Stimulated activated CD4-positive, alpha-beta T cell treated with anti-CD3 and anti-CD28 coated beads, Interleukin-12 subunit alpha, Interleukin-12 subunit beta, amount 100 ng/mL, for 24 hours (primary cell): Measurements from ENCODE around the gene UQCRH.

Experiments
- DNase-seq, 2 experiments: peaks; one replicate each; pipeline ENCODE4 v3.0.0-alpha.2; 2020; ENCODE audit warnings: low read depth in 2 of 2

UQCRH gene

DNA sequence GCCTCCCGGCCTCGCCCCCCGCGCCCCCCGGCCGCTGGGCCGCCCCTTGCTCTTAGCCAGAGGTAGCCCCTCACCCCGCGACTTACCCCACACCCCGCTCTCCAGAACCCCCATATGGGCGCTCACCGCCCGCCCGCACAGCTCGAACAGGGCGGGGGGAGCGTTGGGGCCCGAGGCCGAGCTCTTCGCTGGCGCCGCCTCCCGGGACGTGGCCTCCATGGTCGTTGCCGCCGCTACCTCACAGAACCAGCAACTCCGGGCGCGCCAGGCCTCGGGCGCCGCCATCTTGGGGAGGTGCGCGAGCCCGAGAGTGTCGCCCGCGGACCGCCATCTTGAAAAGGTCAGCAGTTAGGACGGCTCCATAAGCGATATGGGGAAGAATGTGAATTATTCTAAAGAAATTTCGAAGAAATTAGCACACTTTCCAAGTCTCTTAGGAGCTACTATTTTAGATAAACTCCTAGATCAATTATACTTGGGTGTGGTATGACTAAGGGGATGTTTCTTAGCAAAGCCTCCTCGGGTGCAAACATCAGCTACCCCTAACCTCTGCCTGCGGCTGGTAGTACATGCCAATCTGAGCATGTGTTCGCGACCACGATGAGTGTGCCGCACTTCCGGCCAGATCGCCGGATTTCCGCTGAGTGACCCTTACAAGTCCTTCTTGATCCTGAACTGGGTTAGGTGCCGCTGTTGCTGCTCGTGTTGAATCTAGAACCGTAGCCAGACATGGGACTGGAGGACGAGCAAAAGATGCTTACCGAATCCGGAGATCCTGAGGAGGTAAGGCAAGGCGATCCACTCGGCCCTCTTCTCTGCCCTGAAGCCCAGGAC lies at the start of gene UQCRH, which contains the start of gene LRRC41:
TSS of gene UQCRH (plus strand) at position 661 of the 834 bp plus-strand sequence. CDS start at position 730, 69 bp downstream.
TSS of gene LRRC41 (minus strand) at position 579 of the 834 bp plus-strand sequence. CDS start at position 285, 294 bp downstream.
- peak; percentile 81 to 87 for DNase-seq

DNA sequence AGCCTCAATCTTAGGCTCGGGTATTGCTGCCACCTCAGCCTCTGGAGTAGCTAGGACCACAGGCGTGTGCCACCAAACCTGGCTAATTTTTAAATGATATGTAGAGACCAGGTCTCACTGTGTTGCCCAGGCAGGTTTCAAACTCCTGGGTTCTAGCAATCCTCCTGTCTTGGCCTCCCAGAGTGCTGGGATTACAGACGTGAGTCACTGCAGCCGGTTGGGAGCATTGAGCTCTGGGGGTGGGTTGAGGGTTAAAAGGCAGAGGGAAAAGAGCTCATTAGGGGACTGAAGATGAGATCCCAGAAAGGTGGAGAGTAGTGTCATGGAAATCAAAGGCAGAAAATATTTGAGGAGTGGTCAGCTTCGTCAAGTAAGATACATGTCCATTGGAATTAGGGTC lies 48.8 kb upstream of the UQCRH start:
- no peak for DNase-seq

DNA sequence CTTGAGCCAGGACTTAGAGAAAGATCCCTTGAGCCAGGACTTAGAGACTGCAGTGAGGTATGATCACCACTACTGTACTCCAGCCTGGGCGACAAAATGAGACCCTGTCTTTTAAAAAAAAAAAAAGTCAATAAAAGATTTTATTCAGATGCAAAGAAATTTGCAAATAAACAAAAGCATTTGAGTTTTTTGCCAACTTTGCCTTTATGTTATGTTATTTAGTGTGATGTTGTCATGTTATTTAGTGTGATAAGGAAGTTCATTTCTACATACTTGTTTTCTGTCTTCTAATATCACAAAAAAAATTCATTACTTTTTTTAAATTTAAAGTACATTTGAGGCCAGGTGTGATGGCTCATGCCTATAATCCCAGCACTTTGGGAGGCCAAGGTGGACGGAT lies 47.0 kb upstream of the UQCRH start:
- DNase-seq: no peak

DNA sequence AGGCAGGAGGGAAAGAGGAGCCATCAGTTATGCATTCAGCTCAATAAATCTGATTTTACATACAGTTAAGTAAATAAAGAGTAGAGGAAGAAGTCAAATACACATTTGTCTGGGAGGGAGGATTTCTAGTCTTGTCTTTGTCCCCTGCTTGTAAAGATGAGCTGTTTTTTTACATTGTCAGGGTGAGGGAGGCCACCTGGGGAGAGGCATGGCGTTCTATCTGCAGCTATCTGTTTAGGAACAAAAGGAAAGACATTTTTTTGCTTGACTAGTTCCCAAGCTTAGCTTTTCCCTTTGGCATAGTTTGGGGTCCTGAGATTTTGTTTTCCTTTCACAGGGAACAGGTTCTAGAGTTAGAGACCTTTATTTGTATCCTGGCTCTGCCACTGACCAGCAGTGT lies 41.0 kb upstream of the UQCRH start:
- DNase-seq: no peak

DNA sequence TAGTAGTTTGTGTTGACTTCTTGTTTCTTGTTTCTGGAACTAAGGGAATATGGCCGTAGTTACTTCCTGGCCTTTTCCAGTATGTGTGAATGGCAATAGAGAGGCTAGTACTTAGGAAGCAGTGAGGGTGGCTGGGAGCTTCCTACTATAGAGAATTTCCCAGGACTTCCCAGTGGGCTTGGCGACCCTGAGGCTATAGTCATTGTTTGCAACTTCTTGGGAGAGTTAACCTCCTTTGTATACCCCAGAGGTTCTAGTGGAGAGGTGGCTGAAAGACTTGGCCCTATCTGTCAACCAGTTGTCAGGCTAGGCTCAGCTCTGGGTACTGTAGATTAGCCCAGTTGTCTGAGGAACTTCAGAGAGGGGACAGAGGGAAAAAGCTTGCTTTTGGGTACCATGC lies 40.4 kb upstream of the UQCRH start:
- DNase-seq: no peak

DNA sequence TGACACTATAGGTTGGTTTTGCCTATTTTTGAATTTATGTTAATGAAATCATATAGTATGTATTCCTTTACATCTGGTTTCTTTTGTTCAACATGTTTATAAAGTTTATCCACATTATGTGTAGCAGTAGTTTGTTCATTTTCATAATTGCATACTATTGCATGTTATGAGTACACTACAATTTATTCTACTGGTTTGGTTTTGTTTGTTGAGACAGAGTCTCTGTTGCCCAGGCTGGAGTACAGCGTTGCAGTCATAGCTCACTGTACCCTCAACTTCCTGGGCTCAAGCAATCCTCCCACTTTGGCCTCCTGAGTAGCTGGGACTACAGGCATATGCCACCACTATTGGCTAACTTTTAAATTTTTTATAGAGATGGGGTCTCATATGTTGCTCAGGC lies 34.9 kb upstream of the UQCRH start:
- no peak for DNase-seq

DNA sequence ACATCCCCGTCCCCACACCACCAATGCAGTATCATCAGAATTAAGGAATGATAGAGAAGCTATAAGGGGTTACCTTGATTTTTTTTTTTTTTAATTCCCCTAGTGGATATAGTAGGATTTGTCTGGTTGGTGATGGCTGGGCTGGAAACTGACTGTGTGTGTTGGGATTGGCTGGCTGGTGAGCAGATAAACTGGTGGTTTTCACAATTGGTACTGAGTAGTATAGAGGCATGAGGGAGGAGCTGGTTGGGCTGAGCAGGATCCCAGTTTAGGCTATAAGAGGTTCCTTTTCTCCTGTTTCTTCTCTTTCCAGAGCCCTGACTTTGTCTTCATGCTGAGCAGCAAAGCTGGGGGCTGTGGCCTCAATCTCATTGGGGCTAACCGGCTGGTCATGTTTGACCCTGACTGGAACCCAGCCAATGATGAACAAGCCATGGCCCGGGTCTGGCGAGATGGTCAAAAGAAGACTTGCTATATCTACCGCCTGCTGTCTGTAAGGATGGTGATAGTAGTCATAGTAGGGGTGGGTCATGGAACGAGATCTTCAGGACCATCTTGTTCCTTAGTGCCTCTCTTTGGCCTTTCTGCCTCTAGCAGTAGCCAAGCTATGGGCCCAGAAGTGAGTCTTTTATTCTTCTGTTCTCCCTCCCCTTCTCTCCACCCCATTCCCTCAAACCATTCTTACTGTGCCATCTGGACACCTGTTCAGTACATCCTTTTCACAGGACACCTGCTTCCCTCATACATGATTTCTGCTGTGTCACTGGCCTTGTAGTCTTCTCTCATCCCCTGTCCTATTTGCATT lies 29.1 kb upstream of the UQCRH start:
- no peak for DNase-seq

DNA sequence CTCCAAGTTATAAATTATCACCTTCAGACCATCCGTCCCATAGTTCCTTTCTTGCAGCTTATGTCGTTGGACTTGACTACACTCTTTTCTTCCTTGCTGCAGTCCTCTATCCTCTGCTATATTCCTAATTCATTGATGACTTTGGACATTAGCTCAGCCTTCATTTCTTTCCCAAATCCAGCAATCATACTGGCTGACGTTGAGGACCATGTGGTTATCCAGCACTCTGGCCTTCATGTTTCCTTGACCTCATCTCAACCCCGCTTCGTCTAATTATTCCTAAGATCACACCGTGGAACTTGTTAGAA lies 28.5 kb upstream of the UQCRH start:
- DNase-seq: no peak

DNA sequence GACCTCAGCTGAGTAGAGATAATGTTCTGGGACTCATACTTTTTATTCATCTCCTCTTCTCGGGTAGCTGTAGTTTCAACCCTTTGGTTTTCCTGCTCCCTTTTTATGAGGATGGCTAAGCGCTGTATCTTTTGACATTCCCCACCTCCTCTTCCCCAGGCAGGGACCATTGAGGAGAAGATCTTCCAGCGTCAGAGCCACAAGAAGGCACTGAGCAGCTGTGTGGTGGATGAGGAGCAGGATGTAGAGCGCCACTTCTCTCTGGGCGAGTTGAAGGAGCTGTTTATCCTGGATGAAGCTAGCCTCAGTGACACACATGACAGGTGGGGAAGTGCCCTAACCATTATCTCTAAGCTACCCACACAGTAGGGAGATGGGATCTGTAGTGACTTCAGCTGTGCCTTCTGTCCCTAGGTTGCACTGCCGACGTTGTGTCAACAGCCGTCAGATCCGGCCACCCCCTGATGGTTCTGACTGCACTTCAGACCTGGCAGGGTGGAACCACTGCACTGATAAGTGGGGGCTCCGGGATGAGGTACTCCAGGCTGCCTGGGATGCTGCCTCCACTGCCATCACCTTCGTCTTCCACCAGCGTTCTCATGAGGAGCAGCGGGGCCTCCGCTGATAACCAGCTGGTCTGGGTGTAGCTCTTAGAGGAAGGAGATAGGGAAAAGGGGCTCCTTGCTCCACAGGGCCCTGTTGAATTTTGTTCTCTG lies 25.7 kb upstream of the UQCRH start:
- no peak for DNase-seq

DNA sequence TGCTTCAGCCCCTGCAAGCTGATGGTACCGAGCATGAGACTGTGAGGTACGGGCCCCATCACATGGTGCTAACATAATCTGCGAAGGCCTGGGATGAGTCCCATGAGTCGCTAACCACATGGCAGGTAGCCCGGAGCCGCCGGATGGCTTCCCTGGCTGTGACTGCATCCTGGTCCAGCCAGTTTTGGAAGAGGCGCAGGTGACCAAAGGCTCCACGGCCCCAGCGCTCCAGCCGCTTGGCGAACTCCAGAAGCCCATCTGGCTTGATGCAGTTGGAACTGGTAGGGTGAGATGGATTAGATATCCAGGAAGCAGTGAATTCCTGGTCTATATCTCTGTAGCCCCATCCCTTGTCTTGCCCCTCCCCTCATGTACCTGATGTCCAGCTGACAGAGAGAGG lies 24.7 kb upstream of the UQCRH start:
- no peak for DNase-seq

DNA sequence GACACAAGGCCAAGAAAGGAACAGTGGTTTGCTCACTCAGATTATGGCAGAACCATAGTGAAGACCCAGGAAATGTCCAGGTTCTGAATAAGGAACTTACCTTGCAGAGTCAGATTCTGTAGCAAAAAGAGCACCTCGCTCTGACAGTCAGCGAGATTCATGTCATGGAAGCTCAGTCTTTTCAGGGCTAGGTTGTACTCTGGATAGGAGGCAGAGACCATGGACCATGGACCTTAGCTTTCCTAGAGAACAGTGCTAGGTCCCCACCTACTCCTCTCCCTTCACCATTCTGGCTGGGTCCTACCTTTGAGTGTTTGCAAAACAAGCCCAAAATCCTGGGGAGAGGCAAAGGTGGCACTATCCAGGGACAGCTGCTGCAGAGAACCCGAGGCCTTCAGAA lies 23.4 kb upstream of the UQCRH start:
- DNase-seq: no peak

DNA sequence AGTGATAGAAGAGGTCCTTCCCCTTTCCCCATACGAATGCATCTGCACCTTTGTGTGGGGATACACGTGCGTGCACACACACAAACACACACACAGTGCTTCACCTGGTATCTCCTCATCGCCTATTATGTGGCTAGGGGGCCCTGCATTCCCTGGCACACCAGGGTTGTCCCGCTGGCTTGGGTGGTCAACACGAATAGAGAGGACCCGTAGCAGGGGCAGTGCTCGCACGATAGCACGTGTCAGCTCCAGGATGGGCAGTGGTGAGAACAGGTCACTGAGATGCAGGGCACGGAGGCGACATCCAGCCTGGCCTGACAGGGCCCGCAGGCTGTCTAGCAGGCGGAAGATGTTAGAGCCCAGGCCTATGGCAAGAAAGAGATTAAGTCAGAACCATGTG lies 22.5 kb upstream of the UQCRH start:
- DNase-seq: no peak

DNA sequence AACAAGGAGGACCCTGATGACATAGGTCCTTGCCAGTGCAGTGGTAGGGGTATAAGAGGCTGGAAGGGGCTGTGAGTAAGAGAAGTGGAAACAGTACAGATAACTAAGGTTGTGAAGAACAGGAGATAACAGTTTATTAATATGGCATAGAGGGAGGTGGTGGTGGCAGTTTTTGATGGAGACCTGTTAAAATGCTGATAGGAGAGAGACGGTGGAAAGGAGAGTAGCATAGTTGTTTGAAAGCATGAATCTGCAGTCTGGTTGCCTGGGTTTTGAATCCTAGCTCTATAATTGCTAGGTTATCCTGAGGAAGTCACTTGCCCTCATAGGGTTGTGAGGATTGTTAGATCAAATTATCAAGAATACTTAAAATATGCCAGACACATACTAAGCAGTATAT lies 19.4 kb upstream of the UQCRH start:
- DNase-seq: no peak

DNA sequence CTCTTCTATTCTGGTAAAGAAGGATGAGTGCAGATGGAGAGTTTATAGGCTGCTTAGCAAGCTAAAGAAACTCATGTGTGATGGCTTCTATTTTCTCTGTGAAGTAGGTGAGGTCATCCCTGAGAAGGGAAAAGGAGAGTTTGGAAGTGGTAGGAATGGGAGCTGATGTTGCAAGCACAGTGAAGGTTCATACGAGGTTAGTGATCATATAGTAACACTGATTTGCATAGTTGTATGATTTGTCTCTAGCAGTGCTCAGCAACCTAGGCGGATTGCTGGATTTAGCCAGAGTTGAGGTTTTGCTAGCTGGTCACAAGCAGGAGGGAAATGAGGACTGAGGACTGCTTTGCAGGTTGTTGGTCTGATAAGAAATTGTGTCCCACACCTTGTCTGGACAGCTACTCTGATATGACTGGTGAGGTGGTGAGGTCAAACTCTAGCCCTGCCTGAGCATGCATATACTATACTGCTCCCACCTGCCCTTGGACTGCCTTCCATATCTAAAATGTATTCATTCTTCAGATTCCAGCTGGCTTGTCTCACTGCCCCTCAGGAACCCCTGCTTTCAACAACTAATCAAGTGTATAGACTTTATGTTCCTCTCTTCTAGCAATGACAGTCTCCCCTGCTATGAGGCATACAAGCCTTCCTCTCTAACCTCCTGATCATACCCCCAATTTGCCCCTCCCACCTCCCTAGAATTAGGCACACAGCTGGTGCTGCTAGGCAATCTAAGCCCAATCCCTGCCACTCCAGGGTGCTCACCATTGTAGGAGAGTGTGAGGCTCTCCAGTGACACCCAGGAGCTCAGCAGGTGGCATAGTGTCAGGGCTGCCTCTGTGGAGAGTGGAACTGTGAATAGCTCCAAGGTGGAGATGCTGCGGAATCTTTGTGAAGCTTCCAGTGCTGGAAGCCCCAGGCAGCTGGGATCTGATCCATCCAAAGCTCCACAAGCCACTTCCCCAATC lies 18.6 kb upstream of the UQCRH start:
- no peak for DNase-seq

DNA sequence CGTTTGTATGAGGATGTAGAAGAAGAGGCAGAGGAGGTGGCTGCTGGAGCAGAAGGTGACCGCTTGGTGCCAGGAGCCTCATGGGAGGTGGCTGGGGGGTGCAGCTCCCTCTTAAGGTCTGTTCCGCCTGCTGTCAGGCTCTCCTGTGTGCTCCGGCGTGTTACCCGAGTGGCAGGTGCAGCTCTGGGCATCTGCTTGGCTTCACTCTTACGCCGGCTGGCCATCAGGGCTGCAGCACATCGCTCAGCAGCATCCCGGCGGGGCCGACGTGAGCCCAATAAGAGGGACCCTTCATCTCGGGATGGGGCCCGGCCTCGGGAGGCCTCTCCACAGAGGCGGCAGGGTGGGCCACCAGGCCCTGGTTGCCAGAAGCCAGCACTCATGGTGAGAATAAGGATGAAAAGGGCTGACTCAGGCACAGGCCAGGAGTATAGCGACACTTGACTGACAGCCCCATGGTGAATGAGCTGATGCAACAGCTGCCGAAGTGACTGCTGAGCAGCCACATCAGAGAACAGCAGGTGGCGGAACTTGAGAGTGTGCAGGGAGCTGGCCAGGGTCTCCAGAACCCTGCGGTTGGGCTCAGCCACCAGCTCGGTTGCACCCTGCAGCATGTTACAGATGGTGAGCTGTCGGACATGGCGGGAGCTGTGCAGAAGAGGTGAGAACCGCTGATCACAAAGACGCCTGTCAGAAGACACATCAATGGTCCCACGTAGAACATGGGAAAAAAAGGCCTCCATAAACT lies 17.6 kb upstream of the UQCRH start:
- no peak for DNase-seq

DNA sequence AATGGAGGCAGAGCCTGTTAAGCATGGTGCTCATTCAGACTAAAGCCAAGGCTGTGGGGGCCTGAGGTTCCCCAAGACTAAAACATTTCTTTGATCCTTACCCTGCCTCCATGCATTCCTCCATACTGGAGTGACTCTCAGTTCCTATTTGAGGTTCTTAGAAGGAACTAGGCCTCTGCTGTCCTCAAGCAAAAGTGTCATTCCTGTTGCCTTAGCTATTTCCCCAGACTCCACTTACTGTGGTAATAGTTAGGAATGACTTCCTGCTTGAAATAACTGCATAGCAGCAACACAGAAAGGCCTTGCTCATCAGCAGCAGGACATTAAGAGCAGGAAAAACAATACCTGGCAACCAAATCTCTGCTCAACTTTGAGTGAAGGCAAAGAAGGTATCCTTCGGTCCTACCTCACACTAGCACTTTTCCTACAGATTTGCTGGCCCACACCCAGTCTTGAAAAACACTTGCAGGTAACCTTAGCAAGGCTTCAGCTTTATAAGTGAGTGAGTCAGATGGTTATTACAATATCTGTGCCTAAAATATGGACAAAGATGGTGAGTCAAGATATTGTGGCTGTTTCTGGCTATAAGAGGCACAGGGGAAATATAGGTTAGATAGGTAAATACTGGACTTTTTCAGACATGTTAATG lies 14.9 kb upstream of the UQCRH start:
- no peak for DNase-seq

DNA sequence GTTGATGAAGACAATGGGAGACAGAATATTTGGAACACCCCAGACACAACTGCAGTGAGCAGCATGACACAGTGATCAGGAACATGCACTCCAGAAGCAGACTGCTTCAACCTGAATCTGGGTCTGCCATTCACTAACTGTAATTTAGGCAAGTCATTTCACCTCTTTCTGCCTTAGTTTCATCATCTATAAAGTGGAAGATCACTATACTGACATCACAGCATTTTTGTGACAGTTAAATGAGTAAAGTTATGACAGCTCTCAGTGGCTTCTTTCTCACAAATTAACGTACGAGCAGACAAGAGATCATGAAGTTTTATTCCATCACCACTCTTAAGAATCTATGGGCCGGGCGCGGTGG lies 14.4 kb upstream of the UQCRH start:
- no peak for DNase-seq

DNA sequence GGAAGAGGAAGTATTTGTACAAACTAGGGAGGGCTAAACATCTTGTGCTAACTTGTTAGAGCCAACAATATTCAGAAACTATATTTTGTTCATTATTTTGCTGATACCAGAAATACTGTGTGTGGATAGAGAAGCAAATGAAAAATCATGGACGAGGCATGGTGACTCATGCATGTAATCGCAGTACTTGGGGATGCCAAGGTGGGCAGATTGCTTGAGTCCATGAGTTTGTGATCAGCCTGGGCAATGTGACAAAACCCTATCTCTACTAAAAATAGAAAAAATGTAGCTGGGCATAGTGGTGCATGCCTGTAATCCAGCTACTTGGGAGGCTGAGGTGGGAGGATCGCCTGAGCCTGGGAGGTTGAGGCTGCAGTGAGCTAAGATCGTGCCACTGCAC lies 13.5 kb upstream of the UQCRH start:
- DNase-seq: no peak

DNA sequence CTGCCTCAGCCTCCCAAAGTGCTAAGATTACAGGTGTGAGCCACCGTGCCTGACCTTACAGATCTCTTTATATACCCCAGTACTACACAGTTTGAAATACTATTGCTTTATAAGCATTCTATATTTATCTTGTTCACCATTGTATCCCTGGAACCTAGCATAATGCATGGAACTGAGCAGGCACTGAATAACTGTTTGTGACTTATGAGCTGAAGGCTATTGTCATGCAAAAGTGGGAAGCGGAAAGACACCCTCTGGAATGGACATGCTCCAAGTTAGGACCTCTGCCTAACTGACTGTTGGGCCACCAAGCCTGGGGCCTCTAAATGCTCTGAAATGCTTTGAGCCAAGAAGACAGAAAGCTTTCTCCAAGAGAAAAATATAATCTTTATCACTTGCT lies 8.2 kb upstream of the UQCRH start:
- DNase-seq: no peak

DNA sequence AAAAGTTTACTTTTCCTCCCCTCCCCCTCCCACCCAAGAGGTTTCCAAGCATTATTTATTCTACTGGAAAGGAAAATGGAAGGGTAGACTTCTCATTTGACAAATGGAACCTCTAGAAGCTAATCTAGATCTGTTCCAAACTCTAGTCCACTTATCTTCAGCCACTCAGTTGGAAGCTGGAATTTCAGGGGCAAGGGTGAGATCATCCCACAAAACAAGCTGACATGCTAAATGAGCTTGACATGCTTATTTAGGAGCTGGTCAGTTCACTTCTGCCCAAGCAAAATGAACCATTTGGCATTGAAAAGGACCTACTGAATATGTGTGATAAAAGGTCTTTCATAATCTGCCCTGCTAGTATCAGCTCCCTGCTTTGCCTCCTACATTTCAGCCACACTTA lies 5.1 kb upstream of the UQCRH start:
- no peak for DNase-seq
